Right ventricle myocardium inferior (tissue), 1 donor: ENCODE results near the gene TAF11L7. TPM values are rescaled to one million over a fixed set of nuclear protein-coding genes. Genes with fewer than 3 reads are reported as not detected.
"Not testable (repeated sequence)": the region's sequence is repeated elsewhere in the genome, so short reads cannot be mapped to it uniquely, and the experiment has no call there.

Source experiments
- ATAC-seq: fragments of 200-7000 bp; cut with Tn5 transposase; one replicate; pipeline ENCODE4 v1.9.1; 2020; ENCODE audit warnings: mild to moderate bottlenecking, moderate library complexity
- DNase-seq: peaks from one replicate; pipeline ENCODE4 v3.0.0; 2021; ENCODE audit errors: missing footprints
- intact Hi-C: fragments of 100-400 bp; cut with DNase I; formaldehyde crosslinking; loops from one replicate; pipeline ENCODE4 v1.11.0; 2022
- long read RNA-seq: library from polyadenylated mRNA; unstranded; transcript quantifications from one replicate; pipeline ENCODE4 v2.0.0, GENCODE V29; 2021
- total RNA-seq: library from RNA; stranded (reverse); fragmentation: NEBNext Ultra II Directional; extraction: Animal tissue kit (Norgen Biotek cat#: 25700); gene quantifications from one replicate; pipeline ENCODE4 v1.2.1, GENCODE V29; 2021
- donor health status: DM: no; HTN: yes; CAD: no; lungs with severe emphysema.

TAF11L7 gene
- total RNA-seq: not detected
- long read RNA-seq: 0 reads

DNA sequence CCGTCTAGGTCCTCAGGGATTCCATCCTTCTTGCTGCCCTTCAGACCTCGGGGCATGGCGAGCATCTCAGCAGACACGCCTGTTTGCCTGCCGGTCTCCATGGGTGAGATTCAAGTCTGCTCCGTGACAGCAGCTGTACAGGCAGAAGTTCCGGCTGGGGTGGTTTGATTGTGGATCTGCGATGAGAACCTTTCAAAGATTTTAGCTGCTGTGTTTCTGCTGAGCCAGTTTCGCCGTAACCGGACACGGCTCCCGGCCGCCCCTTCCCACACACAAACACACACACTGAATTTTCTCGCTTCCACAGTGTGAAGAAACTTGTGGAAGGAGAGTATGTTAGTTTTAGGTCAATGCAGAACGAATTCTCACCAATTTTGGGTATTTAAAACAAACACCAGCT, at the start of gene TAF11L7:
TAF11L7 (minus strand) TSS at position 101 of the 400 bp plus-strand sequence.
- intact Hi-C loops, ATAC-seq, DNase-seq: not testable (repeated sequence)

DNA sequence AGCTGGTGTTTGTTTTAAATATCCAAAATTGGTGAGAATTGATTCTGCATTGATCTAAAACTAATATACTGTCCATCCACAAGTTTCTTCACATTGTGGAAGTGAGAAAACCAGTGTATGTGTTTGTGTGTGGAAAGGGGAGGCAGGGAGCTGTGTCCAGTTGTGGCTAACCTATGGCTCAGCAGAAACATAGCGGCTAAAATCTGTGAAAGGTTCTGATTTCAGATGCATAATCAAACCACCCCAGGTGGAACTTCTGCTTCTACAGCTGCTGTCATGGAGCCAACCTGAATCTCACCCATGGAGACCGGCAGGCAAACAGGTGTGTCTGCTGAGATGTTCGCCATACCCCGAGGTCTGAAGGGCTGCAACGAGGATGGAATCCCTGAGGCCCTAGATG, 48.6 kb upstream of the TAF11L7 start, which contains the start of gene TAF11L14:
TAF11L14 (plus strand) TSS at position 301 of the 400 bp plus-strand sequence.
- ATAC-seq: no peak

DNA sequence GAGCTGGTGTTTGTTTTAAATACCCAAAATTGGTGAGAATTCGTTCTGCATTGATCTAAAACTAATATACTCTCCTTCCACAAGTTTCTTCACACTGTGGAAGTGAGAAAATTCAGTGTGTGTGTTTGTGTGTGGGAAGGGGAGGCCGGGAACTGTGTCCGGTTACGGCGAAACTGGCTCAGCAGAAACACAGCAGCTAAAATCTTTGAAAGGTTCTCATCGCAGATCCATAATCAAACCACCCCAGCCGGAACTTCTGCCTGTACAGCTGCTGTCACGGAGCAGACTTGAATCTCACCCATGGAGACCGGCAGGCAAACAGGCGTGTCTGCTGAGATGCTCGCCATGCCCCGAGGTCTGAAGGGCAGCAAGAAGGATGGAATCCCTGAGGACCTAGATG, 46.2 kb upstream of the TAF11L7 start, which contains the start of gene TAF11L13:
TAF11L13 (plus strand) TSS at position 301 of the 400 bp plus-strand sequence.
- ATAC-seq, intact Hi-C loops: not testable (repeated sequence)

More for the DNA sequence above, 48.6 kb upstream of the TAF11L7 start, which contains the start of gene TAF11L14:
- DNase-seq: no peak
- intact Hi-C loops: no loop called here

GRCh38 chr5:17625686-17626085, 40.1 kb upstream of the TAF11L7 start:
- intact Hi-C loops: no loop called here
- no peak for DNase-seq
- ATAC-seq: no peak

More for the DNA sequence above, 46.2 kb upstream of the TAF11L7 start, which contains the start of gene TAF11L13:
- not testable (repeated sequence) for DNase-seq

GRCh38 chr5:17620627-17621026, 35.1 kb upstream of the TAF11L7 start:
- ATAC-seq (no peak), DNase-seq (no peak)
- intact Hi-C loops: no loop called here

- no peak for ATAC-seq
Observed at GRCh38 chr5:17619354-17619753, 33.8 kb upstream of the TAF11L7 start.

DNA sequence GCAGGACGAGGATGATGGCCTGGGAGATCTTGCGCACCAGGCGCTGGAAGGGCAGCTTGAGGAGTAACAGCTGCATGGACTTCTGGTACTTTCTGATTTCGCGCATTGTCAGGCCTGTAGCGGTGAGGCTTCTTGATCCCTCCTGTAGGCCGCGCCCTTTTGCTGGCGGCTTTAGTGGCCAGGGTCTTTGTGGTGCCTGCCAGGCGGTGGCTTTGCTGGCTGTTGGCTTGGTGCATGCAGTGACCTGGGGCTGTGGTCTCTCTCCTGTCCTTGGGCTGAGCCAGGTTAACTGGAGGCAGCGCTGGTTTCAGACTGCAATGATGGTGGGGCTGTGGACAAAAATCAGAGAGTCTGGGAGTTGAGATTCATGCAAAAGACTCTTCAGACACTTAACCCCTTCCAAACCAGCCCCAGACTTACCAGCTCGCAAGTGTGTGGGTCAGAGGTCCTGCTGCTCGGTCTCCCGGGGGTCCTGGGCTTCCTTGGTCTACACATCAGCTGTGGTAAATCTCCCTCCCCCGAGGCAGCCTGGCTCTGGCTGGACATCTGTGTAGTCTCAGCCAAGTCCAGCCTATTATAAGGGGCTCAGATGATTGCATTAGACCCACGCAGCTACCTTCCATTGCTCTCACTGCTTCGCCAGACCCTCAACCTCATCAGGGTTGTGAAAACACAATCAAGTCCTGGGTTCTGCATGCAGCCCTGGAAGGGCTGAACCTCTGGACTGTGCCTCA, 29.5 kb upstream of the TAF11L7 start:
- no peak for DNase-seq
- ATAC-seq: no peak
- intact Hi-C loops: no loop called here

More at GRCh38 chr5:17619354-17619753, 33.8 kb upstream of the TAF11L7 start:
- DNase-seq: no peak
- intact Hi-C loops: no loop called here

GRCh38 chr5:17610092-17610491, 24.5 kb upstream of the TAF11L7 start, which contains the start of gene TAF11L12:
TSS of gene TAF11L12 (plus strand) at chr5:17610392.
- ATAC-seq, DNase-seq, intact Hi-C loops: not testable (repeated sequence)

DNA sequence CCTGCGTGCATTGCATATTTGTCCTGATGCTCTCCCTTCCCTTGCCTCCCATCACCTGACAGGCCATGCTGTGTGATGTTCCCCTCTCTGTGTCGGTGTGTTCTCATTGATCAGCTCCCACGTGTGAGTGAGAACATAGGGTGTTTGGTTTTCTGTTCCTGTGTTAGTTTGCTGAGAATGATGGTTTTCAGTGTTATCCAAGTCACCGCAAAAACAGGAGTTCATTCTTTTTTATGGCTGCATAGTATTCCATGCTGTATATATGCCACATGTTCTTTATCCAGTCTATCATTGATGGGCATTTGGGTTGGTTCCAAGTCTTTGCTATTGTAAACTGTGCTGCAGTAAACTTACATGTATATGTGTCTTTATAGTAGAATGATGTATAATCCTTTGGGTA, 21.9 kb upstream of the TAF11L7 start:
- intact Hi-C loops, DNase-seq: not testable (repeated sequence)

GRCh38 chr5:17604951-17605350, 19.4 kb upstream of the TAF11L7 start:
- DNase-seq: no peak
- intact Hi-C loops: no loop called here

More for the DNA sequence above, 21.9 kb upstream of the TAF11L7 start:
- ATAC-seq: not testable (repeated sequence)

GRCh38 chr5:17603880-17604279, 18.3 kb upstream of the TAF11L7 start, which contains the start of gene TAF11L11:
TSS of gene TAF11L11 (plus strand) at chr5:17604183.
- DNase-seq, ATAC-seq, intact Hi-C loops: not testable (repeated sequence)

More at GRCh38 chr5:17604951-17605350, 19.4 kb upstream of the TAF11L7 start:
- ATAC-seq: no peak

GRCh38 chr5:17597728-17598127, 12.2 kb upstream of the TAF11L7 start, which contains the start of gene TAF11L10:
TSS of gene TAF11L10 (minus strand) at chr5:17597828.
- intact Hi-C loops, ATAC-seq: not testable (repeated sequence)

DNA sequence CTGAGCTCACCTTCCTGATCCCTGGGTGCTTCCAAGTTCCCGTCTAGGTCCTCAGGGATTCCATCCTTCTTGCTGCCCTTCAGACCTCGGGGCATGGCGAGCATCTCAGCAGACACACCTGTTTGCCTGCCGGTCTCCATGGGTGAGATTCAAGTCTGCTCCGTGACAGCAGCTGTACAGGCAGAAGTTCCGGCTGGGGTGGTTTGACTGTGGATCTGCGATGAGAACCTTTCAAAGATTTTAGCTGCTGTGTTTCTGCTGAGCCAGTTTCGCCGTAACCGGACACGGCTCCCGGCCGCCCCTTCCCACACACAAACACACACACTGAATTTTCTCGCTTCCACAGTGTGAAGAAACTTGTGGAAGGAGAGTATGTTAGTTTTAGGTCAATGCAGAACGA, 8.7 kb upstream of the TAF11L7 start, which contains the start of gene TAF11L9:
TAF11L9 (minus strand) TSS at position 140 of the 400 bp plus-strand sequence.
- intact Hi-C loops, DNase-seq, ATAC-seq: not testable (repeated sequence)

More at GRCh38 chr5:17597728-17598127, 12.2 kb upstream of the TAF11L7 start, which contains the start of gene TAF11L10:
- DNase-seq: not testable (repeated sequence)

- intact Hi-C loops, ATAC-seq, DNase-seq: not testable (repeated sequence)
Observed at GRCh38 chr5:17590860-17591259, 5.3 kb upstream of the TAF11L7 start, which contains the start of gene TAF11L8. TSS of gene TAF11L8 (minus strand) at chr5:17590960.

Other genes starting within 250 kb of the TAF11L7 start
- not detected for gene TAF11L2, start 87.5 kb downstream of the TAF11L7 start, total RNA-seq
- not detected for gene TAF11L3, start 67.4 kb downstream of the TAF11L7 start, total RNA-seq
- not detected for gene TAF11L4, start 64.0 kb downstream of the TAF11L7 start, total RNA-seq
- not detected for gene TAF11L5, start 60.5 kb downstream of the TAF11L7 start, total RNA-seq
- not detected for gene TAF11L6, start 57.1 kb downstream of the TAF11L7 start, total RNA-seq
- not detected for gene TAF11L8, start 5.2 kb upstream of the TAF11L7 start, total RNA-seq
- gene TAF11L9, start 8.6 kb upstream of the TAF11L7 start, total RNA-seq: not detected
- gene TAF11L10, start 12.1 kb upstream of the TAF11L7 start, total RNA-seq: not detected
- not detected for gene TAF11L11, start 18.4 kb upstream of the TAF11L7 start, total RNA-seq
- gene TAF11L12, start 24.6 kb upstream of the TAF11L7 start, total RNA-seq: not detected
- not detected for gene TAF11L13, start 46.3 kb upstream of the TAF11L7 start, total RNA-seq
- not detected for gene TAF11L14, start 48.7 kb upstream of the TAF11L7 start, total RNA-seq